Ishikawa (cell line): ENCODE results near the gene KPNA5.
A peak's percentile ranks its signal among the peaks of the same experiment; 100 is the strongest.

Experiments
- CEBPB ChIP-seq: IDR thresholded peaks from 2 replicates; pipeline ENCODE4 v1.6.1; 2012
- CREB1 ChIP-seq: IDR thresholded peaks from 2 replicates; pipeline ENCODE4 v1.6.1; 2012; ENCODE audit warnings: low read depth
- EP300 ChIP-seq: IDR thresholded peaks from 2 replicates; pipeline ENCODE4 v1.6.1; 2012; ENCODE audit warnings: borderline replicate concordance
- FOXM1 ChIP-seq: IDR thresholded peaks from 2 replicates; pipeline ENCODE4 v1.6.1; 2012; ENCODE audit warnings: low read depth, borderline replicate concordance
- MAX ChIP-seq: IDR thresholded peaks from 2 replicates; pipeline ENCODE4 v1.6.1; 2012
- NFIC ChIP-seq: IDR thresholded peaks from 2 replicates; pipeline ENCODE4 v1.6.1; 2012
- RAD21 ChIP-seq: IDR thresholded peaks from 2 replicates; pipeline ENCODE4 v1.6.1; 2012; ENCODE audit warnings: low read depth
- REST ChIP-seq: IDR thresholded peaks from 2 replicates; pipeline ENCODE4 v1.6.1; 2012; ENCODE audit warnings: low read depth, mild to moderate bottlenecking
- TAF1 ChIP-seq: IDR thresholded peaks from 2 replicates; pipeline ENCODE4 v1.6.1; 2012; ENCODE audit warnings: low read depth, mild to moderate bottlenecking
- TCF12 ChIP-seq: IDR thresholded peaks from 2 replicates; pipeline ENCODE4 v1.6.1; 2012; ENCODE audit warnings: low read depth
- TEAD4 ChIP-seq: IDR thresholded peaks from 2 replicates; pipeline ENCODE4 v1.6.1; 2012
- USF1 ChIP-seq: IDR thresholded peaks from 2 replicates; pipeline ENCODE4 v1.6.1; 2012
- YY1 ChIP-seq: IDR thresholded peaks from 2 replicates; pipeline ENCODE4 v1.6.1; 2012; ENCODE audit warnings: low read depth
- ZBTB7A ChIP-seq: IDR thresholded peaks from 2 replicates; pipeline ENCODE4 v1.6.1; 2012; ENCODE audit warnings: low read depth

GRCh38 chr6:116680880-116681672 is at the start of gene KPNA5:
- TF ChIP-seq REST (no peak), FOXM1 (no peak), TAF1 (peak; percentile 83), TCF12 (peak; percentile 33; the same call in 1 of the 2 replicates), YY1 (peak; percentile 94), CREB1 (no peak), ZBTB7A (peak; percentile 99), EP300 (peak; percentile 57; the same call in 1 of the 2 replicates), MAX (peak; percentile 60), RAD21 (no peak), TEAD4 (no peak; the same call in 1 of the 2 replicates), CEBPB (no peak), NFIC (no peak), USF1 (no peak)
